GM19025 (cell line): ENCODE measurements around the gene SLC44A2.

Source experiments
- ATAC-seq: cut with Tn5 transposase; IDR thresholded peaks from one replicate; pipeline ENCODE4 v1.9.1; 2021; ENCODE audit warnings: mild to moderate bottlenecking, low read depth, moderate library complexity; ENCODE audit not compliant: unreplicated experiment

Gene SLC44A2

DNA sequence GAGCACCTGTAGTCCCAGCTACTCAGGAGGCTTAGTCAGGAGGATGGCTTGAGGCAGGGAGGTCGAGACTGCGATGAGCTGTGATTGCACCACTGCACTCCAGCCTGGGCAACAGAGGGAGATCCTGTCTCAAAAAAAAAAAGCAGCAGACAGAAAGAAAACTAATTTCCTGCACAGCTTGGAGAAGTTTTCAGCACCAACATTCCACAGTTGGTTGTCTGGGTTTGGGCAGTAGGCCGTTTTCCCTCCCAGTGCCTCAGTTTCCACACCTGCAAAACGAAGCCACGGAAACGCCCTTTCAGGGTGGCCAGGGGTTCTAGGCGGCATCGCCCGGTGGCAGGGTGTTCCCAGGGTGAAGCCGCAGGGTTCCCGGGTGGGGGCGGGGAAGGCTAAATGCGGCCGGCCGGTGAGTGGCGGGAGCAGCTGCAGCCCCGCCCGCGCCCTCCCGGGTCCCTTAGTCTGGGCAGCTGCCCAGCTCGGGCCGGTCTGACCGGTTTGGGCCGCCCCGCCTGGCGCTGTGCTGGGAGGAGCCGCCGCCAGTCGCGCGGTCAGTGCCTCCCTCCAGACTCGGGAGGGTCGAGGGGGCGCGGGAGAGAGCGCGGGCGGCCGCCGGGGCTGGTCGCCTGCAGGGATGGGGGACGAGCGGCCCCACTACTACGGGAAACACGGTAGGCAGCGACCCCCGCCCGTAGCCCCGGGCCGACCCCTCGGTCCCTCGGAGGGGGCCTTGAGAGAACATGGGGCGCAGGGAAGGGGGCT lies at the start of gene SLC44A2:
Gene SLC44A2, plus strand, starts transcription at position 551 of the 759 bp plus-strand sequence. Its CDS starts 81 bp downstream, at position 632.
- no peak for ATAC-seq

GRCh38 chr19:10577951-10578350 lies 47.4 kb upstream of the SLC44A2 start:
- no peak for ATAC-seq

DNA sequence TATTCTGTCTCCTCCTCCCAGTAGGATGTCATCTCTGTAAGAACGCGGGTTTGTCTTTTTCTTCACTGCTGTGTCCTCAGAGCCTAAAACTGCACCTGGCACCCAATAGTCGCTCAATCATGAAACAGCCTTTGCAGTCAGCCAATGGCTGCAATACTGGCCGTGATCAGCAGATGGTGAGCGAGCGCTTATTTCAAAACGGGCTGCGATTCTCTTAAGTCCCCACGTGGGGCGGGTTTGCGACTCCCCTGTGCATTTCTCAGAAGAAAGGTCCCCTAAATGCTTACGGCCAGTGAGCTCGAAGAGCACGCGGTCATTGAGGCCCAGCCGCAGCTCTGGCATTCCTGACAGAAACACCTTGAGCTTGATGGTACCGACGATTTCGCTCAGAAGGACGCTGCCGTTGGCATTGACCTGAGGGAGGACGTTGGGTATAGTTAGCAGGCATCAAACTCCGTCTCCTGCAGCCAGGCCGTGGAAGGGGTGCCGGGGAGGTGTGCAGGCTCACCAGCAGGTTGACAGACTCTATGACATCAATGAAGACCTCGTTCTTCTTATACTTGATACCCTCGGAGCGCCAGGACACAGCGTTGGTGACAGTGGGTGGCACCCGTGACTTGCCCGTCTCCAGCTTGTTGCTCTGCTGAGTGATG lies 44.2 kb upstream of the SLC44A2 start:
- ATAC-seq, result no peak

DNA sequence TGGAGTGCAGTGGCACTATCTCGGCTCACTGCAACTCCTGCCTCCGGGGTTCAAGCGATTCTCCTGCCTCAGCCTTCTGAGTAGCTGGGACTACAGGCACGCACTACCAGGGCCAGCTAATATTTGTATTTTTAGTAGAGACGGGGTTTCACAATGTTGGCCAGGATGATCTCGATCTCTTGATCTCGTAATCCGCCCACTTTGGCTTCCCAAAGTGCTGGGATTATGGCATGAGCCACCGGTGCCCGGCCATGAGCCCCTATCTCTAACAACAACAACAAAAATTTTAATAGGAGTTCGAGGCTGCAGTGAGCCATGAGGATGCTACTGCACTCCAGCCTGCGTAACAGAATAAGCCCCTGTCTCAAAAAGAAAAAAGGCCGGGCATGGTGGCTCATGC lies 43.3 kb upstream of the SLC44A2 start:
- ATAC-seq, result no peak

GRCh38 chr19:10583036-10583776 lies 42.1 kb upstream of the SLC44A2 start:
- ATAC-seq, result no peak

DNA sequence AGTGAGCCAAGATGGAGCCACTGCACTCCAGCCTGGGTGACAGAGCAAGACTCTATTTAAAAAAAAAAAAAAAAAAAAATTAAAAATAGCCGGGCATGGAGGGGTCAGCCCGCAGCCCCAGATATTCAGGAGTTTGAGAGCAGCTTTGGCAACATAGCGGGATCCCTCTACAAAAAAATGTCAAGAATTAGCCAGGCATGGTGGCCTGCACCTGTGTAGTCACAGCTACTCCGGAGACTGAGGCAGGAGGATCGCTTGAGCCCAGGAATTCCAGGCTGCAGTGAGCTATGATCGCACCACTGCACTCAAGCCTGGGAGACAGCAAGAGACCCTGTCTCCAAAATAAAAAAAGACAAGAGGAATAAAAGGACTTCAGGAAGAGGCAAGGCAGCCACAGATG lies 39.0 kb upstream of the SLC44A2 start:
- no peak for ATAC-seq

GRCh38 chr19:10587022-10587838 lies 38.1 kb upstream of the SLC44A2 start, which contains the start of gene AP1M2:
TSS of gene AP1M2 (minus strand) at chr19:10587312. CDS start at chr19:10587231, 81 bp downstream.
- no peak for ATAC-seq

GRCh38 chr19:10587839-10588150 lies 37.6 kb upstream of the SLC44A2 start:
- ATAC-seq, result no peak

DNA sequence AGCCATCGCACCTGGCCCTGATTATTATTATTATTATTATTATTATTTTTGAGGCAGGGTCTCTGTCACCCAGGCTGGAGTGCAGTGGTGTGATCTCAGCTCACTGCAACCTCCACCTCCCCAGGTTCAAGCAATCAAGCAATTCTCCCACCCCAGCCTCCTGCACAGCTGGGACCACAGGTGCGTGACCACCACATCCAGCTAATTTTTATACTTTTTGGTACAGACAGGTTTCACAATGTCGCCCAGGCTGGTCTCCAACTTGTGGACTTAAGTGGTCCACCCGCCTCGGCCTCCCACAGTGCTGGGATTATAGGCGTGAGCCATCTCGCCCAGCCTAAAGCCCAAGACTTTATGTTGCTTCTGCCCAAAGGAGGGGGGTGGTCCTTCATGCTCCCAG lies 32.2 kb upstream of the SLC44A2 start:
- ATAC-seq, result no peak

DNA sequence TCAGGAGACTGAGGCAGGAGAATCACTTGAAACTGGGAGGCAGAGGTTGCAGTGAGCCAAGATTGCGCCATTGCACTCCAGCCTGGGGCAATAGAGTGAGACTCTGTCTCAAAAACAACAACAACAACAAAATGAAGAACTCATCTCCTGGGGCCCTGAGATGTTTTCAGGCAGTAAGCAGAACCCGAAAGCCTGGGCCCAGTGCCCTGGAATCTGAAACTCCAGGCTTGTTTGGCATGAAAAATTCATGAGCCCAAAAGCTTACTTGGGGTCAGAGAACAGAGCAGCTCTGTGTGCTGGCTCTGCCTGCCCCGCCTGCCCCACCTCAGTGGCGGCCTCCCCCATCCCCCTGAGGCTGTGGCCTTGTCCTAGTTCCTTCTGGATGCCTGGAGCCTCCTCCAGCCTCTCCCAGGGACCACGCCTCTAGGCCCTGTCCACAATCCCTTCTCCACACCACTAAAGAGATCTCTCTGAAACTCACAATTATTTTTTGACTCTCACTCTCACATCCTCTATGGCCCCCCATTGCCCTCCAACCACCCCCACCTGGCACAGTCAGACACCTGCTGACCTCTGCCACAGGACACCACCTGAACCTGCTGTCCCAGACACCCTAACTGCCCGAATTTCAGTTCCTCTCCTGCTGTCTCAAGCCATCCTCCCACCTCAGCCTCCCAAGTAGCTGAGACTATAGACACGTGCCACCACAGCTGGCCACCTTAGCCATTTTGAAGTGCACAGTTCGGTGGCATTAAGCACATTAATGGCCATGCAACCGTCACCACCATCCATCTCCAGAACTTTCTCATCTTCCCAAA lies 31.3 kb upstream of the SLC44A2 start:
- no peak for ATAC-seq

DNA sequence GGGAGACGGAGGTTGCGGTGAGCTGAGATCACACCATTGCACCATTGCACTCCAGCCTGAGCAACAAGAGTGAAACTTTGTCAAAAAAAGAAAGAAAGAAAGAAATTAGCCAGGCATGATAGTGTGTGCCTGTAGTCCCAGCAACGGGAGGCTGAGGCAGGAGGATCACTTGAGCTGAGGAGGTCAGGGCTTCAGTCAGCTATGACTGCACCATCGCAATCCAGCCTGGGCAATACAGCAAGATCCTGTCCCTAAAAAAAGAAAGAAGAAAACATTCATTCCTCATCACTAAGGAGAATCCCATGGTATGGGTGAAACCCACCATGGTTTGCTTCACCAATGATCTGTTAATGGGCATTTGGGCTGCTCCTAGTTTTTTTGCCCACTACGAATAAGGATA lies 25.2 kb upstream of the SLC44A2 start:
- no peak for ATAC-seq

DNA sequence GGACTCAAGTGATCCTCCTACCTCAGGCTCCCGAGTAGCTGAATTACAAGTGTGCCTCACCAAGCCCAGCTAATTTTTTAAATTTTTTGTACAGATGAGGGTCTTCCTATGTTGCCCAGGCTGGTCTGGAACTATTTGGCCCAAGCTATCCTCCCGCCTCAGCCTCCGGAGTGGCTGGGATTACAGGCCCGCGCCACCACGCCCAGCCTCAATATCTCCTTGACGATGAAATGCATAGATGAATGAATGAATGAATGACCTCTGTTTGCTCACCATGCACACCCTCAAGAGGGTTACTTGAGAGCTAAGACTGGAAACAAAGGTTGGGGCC lies 23.4 kb upstream of the SLC44A2 start:
- ATAC-seq, result no peak

GRCh38 chr19:10602330-10603083 lies 22.8 kb upstream of the SLC44A2 start:
- peak; percentile 54 for ATAC-seq

DNA sequence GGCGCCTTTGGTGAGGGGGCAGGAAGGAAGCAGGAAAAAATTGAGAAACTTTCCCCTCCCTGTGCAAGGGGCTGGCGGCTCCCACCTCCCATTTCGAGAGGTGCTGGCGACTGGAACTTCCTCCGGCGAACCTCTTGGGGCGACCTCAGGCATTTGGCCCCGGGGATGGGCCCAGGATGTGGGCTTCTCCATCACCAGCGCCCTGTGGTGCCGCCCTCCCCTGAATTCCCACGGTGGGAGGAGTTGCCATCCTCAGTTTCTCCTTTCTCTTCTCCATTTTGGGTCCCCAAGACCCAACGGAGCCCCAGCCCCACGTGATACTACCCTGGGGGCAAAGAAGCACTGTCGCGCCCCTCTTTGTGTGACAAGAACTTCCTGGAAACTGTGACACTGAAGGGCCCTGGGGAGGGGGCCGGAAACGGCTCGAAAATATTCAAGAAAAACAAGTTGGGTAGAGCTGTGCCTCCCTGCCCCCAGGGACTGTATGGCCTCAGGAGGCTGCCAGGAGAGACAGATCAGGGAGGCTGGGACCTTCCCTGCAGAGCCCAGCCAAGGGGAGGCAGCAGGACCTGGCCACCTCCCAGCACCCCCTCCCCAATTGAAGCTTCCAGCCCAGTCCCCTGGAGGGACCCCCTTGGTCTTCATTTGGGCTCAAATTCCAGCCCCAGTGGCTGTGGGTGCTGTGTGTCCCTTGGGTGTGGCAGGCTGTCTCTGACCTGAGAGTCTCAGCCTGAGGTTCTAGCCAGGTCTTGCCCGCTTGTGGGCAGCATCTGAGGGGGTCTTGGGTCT lies 22.1 kb upstream of the SLC44A2 start:
- ATAC-seq, result peak; percentile 43

DNA sequence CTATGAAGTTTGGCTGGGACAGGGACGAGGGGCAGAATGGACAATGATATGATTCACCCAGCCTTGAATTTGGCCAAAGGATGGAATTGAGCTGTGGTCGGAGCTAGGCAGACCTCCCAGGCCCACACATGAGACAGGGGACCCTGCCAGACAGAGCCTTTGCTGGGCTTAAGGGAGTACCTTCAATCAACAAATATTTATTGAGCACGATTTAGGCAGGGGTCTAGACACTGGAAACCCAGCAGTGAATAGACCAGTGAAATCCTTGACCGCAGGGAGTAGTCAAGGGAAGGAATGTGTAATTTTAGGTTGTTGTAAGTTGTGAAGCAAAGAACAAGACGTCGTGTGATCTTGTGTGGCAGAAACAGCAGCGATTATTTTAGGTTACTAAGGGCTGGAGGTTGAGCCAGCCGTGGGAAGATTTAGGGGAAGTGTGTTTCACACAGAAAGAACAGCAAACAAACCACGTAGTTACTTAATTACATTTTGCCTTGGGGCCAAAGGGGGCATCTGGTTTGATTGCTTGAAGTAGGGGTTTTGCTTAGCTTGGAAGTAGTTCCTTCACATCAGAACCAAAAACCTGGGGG lies 21.4 kb upstream of the SLC44A2 start:
- ATAC-seq, result no peak

DNA sequence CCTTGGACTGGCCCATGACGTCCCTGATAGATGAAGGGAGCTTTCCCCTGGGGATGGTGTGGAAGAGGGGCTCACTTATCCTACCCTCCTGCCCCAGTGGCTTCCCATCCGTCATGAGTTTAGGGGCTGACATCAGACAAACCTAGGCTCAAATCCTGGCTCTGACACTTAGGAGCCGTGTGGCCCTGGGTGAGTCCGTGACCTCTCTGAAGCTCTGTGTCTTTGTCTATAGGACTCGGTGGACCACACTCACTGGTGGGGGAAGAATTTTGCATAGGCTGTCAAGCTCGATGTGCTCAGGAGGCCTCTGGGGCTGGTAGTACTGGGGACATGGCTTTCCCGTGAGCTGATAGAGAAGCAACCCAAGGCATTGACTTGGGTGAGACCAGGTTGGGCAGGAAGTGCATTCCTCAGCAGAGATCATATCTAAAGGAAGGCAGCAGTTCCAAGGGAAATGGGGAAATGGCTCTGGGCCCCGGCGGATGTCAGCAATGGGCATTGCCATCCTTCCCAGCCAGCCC lies 20.8 kb upstream of the SLC44A2 start:
- ATAC-seq, result no peak

DNA sequence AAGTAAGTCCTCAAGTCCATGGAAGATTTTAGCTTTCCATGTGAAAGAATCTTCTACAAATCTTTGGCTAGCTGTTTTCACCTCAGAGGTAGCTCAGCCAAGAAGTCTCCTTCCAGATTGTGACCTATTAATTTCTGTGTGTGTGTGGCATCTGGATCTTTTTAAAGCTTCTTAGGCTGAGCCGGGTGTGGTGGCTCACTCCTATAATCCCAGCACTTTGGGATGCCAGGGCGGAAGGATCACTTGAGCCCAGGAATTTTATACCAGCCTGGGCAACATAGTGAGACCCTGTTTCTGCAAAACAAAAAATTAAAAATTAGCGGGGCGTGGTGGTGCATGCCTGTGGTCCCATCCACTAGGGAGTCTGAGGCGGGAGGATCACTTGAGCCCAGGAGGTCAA lies 13.4 kb upstream of the SLC44A2 start:
- ATAC-seq, result no peak
